NT2/D1 (cell line): Measurements from ENCODE around the gene CRB1.

ENCODE experiments used
- DNase-seq: peaks from one replicate; pipeline ENCODE4 v3.0.0-alpha.2; 2011; ENCODE audit warnings: low read depth, low spot score
- H3K27me3 ChIP-seq: 2 replicates; pipeline ENCODE4 v1.6.0; 2011; ENCODE audit warnings: mild to moderate bottlenecking; ENCODE audit not compliant: insufficient read length, insufficient read depth
- H3K36me3 ChIP-seq: 2 replicates; pipeline ENCODE4 v1.6.1; 2011; ENCODE audit warnings: mild to moderate bottlenecking, low read length, mixed read lengths; ENCODE audit not compliant: insufficient read depth, insufficient read length
- H3K4me1 ChIP-seq: 2 replicates; pipeline ENCODE4 v1.5.1; 2011; ENCODE audit not compliant: insufficient read depth, insufficient read length
- H3K4me3 ChIP-seq: 2 replicates; pipeline ENCODE4 v1.5.1; 2011; ENCODE audit warnings: low read depth; ENCODE audit not compliant: insufficient read length
- H3K9ac ChIP-seq: 2 replicates; pipeline ENCODE4 v1.6.0; 2011; ENCODE audit warnings: low read depth; ENCODE audit not compliant: insufficient read length
- H3K9me3 ChIP-seq: 2 replicates; pipeline ENCODE4 v1.5.1; 2011; ENCODE audit warnings: mild to moderate bottlenecking, low read length; ENCODE audit not compliant: insufficient read depth
- SUZ12 ChIP-seq: IDR thresholded peaks from 2 replicates; pipeline ENCODE4 v1.6.1; 2011; ENCODE audit not compliant: insufficient read length, insufficient read depth; ENCODE audit errors: extremely low read depth
- YY1 ChIP-seq: IDR thresholded peaks from 2 replicates; pipeline ENCODE4 v1.6.1; 2011; ENCODE audit not compliant: insufficient read length, insufficient read depth
- ZNF274 ChIP-seq: IDR thresholded peaks from 2 replicates; pipeline ENCODE4 v1.6.1; 2011; ENCODE audit warnings: mild to moderate bottlenecking, low read depth, low read length

The CRB1 gene

DNA sequence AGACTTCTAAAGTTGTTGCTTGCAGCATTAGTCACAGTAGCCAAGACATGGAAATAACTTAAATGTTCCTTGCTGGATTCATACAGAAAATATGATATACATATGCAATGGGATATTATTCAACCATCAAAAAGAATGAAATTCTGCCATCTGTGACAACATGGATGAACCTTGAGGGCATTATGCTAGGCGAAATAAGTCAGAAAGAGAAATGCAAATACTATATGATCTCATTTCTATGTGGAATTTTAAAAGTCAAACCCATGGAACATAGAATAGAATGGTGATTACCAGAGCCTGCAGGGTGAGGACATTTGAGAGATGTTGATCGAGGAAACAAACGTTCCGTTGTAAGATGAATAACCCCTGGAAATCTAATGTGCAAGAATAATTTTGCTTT lies 43.0 kb downstream of the CRB1 start:
- Histone ChIP-seq H3K9me3 (0 out of 2 replicates have a peak, but pooled peaks cover 3% of the 10 kb centered on the region), H3K9ac (no peak overlapping the region), H3K4me1 (no peaks in the 10 kb centered on the region), H3K36me3 (no peaks in the 10 kb centered on the region), H3K27me3 (no peaks in the 10 kb centered on the region), H3K4me3 (no peak overlapping the region)
- no peak for TF ChIP-seq YY1
- no peak for TF ChIP-seq SUZ12
- no peak for TF ChIP-seq ZNF274
- no peak for DNase-seq

DNA sequence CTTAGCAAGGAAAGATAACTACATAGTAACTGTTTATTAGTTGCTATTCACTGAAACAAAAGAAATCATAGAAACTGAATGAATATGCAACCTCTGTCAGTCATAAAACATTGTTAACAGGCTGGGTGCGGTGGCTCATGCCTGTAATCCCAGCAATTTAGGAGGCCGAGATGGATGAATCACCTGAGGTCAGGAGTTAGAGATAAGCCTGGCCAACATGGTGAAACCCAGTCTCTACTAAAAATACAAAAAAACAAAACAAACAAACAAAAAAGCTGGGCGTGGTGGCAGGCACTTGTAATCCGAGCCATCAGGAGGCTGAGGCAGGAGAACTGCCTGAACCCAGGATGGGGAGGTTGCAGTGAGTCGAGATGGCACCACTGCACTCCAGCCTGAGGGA lies 44.1 kb downstream of the CRB1 start:
- no peaks in the 10 kb centered on the region for H3K27me3 ChIP-seq
- no peak for DNase-seq
- no peak for TF ChIP-seq SUZ12
- no peak for TF ChIP-seq YY1
- TF ChIP-seq ZNF274: no peak
- no peaks in the 10 kb centered on the region for H3K36me3 ChIP-seq
- no peak overlapping the region for H3K4me3 ChIP-seq
- no peaks in the 10 kb centered on the region for H3K4me1 ChIP-seq
- no peak overlapping the region for H3K9ac ChIP-seq
- 0 out of 2 replicates have a peak, but pooled peaks cover 3% of the 10 kb centered on the region for H3K9me3 ChIP-seq

DNA sequence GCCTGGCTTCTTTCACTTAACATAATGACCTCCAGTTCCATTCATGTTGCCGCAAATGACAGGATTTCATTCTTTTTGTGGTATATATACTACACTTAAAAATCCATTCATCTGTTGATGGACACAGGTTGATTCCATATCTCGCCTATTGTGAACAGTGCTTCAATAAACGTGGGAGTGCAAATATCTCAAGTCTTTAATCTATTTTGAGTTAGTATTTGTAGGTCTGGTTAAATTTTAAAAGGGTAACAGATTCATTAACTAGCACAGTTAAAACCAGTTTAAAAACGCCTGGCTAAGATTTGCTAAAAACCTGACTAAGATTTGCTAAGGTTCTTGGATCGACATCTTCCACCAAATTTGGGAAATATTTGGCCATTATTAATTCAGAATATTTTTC lies 45.7 kb downstream of the CRB1 start:
- H3K4me3 ChIP-seq: no peak overlapping the region

DNA sequence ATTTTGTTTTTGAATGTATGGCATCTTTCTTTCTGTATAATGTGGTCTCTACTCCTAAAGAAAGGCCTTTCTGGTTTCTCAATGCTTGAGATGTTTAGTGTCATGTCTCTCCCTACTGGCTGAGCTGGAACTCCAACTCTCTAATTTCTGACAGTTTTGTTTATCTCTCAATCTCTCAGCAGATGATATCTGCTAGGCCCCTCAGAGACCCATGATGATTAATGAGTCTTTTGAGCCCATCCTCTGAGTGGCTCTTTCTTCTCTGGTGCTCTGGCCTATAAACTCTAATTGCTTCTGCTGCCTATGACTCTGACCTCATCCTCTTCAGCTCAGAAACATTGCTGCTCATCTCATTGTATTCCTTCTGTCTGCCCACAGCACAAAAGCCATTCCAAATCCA lies 46.6 kb downstream of the CRB1 start:
- Histone ChIP-seq H3K36me3 (no peaks in the 10 kb centered on the region), H3K27me3 (no peaks in the 10 kb centered on the region), H3K4me3 (no peak overlapping the region), H3K9me3 (no peaks in the 10 kb centered on the region), H3K4me1 (no peaks in the 10 kb centered on the region), H3K9ac (no peak overlapping the region)
- TF ChIP-seq SUZ12 (no peak), ZNF274 (no peak), YY1 (no peak)
- DNase-seq: no peak

More for the DNA sequence above, 45.7 kb downstream of the CRB1 start:
- TF ChIP-seq SUZ12: no peak
- no peak for TF ChIP-seq YY1
- no peak for TF ChIP-seq ZNF274
- no peaks in the 10 kb centered on the region for H3K4me1 ChIP-seq
- no peaks in the 10 kb centered on the region for H3K27me3 ChIP-seq
- H3K9ac ChIP-seq: no peak overlapping the region
- no peaks in the 10 kb centered on the region for H3K36me3 ChIP-seq
- H3K9me3 ChIP-seq: no peaks in the 10 kb centered on the region
- no peak for DNase-seq

DNA sequence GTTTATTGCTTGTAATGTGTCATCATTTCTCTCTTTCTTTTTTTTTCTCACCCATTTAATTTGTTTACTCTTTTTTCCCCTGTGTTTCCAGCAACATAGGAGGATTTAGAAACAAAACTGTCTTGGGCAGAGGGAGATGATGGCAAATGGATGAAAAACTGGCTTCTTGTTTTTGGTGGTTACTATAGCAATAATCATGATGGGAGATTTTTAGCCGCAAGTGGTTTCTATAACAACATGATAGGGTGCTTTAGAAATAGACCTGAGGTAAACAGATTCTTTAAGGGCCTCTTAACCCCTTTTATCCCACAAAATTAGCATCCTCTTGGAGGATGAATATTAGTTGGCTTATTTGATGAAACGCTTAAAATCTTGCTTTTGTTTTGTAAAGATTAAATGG lies 51.6 kb downstream of the CRB1 start:
- no peaks in the 10 kb centered on the region for H3K4me1 ChIP-seq
- TF ChIP-seq SUZ12 (no peak), YY1 (no peak), ZNF274 (no peak)

DNA sequence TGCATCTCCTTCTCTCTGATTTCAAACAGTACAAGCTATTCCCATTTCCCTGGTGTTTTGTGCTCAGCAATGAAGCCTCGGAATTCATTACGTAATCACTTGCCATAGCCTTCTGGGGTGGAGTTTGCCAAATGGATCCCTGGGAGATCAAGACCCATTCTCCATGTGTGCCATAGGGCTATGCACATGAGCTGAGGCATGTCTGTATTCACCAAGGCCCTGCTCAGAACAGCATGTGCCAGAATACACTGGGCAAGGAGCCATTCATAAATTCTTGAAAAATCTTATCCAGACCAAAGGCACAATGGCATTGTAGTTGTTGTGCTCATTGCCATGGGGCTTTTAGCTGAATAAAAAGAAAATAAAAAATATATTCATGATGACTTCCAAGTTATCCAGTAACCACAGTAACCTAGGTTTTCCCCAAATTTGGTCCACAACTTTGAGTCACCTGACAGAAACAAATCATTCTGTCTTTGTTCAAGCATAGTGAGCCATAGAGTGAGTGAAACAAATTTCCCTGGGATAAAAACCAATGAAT lies 53.0 kb downstream of the CRB1 start:
- Histone ChIP-seq H3K4me1 (no peaks in the 10 kb centered on the region), H3K4me3 (no peak overlapping the region), H3K36me3 (no peaks in the 10 kb centered on the region), H3K9ac (no peak overlapping the region), H3K9me3 (no peaks in the 10 kb centered on the region), H3K27me3 (no peaks in the 10 kb centered on the region)
- TF ChIP-seq SUZ12 (no peak), ZNF274 (no peak), YY1 (no peak)
- DNase-seq: no peak

More for the DNA sequence above, 51.6 kb downstream of the CRB1 start:
- Histone ChIP-seq H3K36me3 (no peaks in the 10 kb centered on the region), H3K4me3 (no peak overlapping the region), H3K27me3 (no peaks in the 10 kb centered on the region), H3K9me3 (no peaks in the 10 kb centered on the region), H3K9ac (no peak overlapping the region)
- no peak for DNase-seq

DNA sequence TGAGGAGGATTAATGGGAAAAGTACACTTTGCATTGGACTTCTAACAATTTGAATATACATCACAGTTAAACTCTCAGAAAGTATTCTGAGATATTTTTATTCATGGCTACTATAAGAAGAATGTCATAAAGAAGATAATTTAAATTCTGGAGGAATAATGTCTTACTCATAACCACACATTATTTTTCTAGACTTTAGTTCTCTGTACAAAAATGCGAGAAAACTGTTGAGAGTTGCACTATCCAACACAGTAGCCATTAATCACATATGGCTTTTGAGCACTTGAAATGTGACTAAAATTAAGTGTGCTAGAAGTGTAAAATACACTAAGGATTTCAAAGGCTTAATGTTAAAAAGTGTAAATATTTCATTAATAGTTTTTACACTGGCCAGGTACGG lies 53.8 kb downstream of the CRB1 start:
- H3K36me3 ChIP-seq: no peaks in the 10 kb centered on the region
- H3K27me3 ChIP-seq: no peaks in the 10 kb centered on the region
- TF ChIP-seq YY1 (no peak), SUZ12 (no peak), ZNF274 (no peak)
- no peak for DNase-seq
- H3K4me3 ChIP-seq: no peak overlapping the region
- H3K9ac ChIP-seq: no peak overlapping the region
- no peaks in the 10 kb centered on the region for H3K9me3 ChIP-seq
- H3K4me1 ChIP-seq: no peaks in the 10 kb centered on the region
